Hepatic stellate cell (primary cell): ENCODE measurements around the gene GNG14.
"Not testable (repeated sequence)": the region's sequence is repeated elsewhere in the genome, so short reads cannot be mapped to it uniquely, and the experiment has no call there.

Experiments used
- DNase-seq: peaks from one replicate; pipeline ENCODE4 v3.0.0; 2011; ENCODE audit warnings: low spot score

The GNG14 gene

DNA sequence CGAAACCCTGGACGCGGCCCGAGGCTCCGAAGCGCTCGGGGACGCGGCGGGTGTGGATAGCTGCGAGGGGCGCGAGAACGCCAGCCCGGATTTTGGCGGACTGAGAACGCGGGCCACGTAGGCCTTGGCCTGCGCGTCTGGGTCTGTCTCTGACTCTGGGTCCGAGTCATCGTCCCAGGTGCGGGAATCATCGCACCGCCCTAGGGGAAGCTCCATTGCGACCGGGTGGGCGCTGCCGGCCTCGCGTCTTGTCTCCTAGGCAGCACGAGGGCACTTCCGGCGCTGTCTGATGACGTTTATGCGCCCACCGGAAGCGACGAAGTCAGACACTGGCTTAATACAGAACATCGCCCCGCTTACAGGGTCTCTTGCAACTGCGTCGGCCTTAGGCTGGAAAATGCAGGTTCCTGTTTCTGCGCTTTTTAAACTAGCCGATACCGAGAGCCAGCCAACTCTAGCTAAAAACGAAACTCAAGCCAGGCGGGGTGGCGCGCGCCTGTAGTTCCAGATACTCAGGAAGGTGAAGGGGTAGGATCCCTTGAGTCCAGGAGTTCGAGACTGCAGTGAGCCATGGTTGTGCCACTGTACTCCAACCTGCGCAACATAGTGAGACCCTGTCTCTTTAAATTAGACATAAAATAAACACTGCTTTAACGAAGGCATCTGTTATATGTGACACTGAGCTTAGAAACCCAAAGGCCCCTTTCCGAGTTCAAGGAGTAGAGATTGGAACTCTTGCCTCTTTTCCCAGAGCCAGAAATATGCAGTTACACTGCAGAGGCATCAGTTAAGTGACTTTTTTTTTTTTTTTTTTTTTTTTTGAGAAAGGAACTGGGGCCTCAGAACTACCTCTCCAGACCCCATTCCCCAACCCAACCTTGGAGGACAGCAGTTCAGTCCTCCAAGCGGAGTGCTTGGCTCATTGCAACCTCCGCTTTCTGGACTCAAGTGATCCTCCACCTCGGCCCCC, 8.9 kb downstream of the GNG14 start, which contains the start of gene FBXW9:
Gene FBXW9, minus strand, starts transcription at position 266 of the 970 bp plus-strand sequence. Its CDS starts 50 bp downstream, at position 216.
- DNase-seq, result peak; percentile 97

DNA sequence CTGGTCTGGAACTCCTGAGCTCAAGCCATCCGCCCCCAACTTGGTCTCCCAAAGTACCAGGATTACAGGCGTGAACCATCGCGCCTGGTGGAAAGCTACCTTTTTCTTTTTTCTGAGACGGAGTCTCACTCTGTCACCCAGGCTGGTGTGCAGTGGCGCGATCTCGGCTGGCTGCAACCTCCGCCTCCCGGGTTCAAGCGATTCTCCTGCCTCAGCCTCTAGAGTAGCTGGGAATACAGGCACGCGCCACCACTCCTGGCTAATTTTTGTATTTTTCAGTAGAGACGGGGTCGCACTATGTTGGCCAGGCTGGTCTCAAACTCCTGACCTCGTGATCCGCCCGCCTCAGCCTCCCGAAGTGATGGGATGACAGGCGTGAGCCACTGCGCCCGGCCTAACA, 9.6 kb downstream of the GNG14 start:
- DNase-seq, result not testable (repeated sequence)

DNA sequence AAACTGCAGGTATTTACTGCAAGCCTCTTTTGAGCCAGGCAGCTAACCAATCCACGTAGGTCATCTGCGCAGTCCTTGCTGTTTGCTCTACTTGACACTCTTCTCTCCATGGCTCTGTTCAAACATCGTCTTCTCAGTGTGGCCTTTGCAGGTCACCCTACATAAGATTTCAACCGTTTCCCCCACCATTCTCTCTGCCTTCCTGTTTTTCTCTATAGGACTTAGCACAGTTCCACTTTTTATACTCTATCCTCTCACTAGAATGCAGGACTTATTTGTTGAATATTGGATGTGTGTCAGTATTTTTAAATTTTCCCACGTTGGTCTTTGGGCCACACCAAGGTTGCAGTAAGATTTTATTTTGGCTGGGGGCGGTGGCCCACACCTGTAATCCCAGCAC, 10.3 kb downstream of the GNG14 start:
- no peak for DNase-seq

DNA sequence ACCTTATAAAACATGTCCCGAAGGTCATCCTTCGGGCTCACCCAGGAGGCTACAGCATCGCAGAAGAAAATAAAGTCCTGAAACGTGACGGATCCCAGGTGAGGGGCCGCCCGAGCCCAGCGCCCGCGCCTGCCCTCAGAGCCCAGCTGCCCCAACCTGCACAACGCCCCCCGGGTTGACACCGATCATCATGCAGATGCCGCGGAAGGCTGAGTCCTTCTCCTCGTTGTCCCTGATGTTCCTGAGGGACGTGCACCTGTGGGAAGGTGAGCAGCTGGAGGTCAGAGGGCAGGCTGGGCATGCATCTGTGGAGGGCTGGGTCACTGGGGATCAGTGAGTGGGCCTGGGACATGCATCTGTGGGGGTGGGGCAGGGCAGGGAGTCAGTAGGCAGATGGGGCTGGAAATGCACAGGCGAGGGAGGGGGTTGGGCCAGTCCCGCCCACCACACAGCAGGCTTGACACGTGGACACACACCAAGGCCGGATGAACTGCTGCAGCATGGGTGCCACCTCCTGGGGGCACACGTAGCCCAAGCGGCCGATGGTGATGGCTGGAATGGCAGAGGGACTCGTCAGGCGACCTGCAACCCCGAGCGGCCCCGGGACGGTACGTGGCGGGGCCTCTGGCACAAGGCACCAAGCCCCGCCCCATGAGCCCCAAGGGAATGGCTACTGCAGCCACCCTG, 13.9 kb downstream of the GNG14 start:
- DNase-seq, result no peak

DNA sequence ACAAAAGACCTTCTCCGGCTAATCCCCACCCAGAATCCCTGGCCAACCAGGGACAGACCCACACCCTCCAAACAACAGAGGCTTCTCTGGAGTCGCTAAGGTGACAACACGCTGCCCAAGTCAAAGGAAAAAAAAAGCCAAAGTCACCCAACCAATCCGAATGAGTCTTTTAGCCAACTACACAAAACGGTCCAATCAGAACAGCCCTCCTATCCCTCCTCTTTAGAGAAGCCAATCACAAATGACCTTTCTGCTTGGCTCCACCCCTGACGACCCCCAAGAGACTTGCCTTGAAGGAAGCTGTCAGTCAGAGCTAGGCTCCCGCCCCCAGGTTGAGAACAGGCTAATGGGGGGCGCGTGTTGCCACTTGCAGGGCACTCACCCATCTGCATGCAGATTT, 15.2 kb downstream of the GNG14 start:
- DNase-seq, result peak; percentile 68

DNA sequence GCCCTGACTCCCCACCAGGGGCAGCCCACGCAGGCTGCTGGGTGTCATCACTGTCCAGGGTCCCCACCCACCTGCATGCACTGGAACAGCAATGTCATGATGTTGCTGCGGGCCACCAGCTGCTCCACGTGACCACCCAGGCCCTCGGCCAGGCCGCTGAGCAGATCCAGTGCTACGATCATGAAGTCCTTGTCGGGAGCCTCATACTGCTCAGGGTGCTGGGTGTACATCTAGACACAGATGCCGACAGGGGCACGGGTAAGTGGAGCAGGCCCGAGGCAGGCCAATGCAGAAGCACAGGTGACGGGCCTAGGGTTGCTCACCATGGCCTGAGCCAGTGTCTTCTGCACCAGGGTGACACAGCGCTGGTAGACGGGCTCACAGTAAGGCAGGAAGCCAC, 17.4 kb downstream of the GNG14 start:
- no peak for DNase-seq

DNA sequence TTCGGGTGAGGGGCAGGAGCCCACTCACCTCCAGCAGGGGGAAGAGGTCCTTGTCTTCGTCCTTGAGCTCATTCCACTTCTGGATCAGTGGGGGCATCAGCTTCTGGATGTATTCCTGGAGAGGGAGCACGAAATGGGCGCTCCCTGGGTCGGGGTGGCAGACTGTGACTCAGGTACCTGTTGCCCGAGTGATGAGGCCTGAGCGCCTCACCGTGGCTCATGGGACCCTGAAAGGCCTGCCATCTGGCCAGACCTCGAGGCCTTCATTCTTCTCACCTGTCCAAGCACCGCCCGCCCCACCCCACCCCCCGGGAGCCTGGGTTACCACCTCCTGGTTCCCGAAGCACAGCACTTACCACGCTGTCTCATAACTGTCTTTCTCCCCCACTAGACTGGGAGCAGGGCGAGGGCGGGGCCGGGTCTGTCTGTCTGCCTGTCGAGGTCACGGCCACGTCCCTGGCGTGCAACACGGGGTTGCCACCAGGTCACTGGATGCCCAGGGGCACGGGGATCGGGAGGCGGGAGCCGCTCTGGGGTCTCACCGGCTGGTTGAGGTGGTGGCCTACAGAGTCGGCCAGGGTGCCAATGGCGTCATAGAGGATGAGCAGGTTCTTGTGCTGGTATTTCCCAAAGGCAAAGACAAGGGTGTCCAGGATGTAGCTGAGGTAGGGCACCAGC, 18.0 kb downstream of the GNG14 start:
- DNase-seq, result no peak

DNA sequence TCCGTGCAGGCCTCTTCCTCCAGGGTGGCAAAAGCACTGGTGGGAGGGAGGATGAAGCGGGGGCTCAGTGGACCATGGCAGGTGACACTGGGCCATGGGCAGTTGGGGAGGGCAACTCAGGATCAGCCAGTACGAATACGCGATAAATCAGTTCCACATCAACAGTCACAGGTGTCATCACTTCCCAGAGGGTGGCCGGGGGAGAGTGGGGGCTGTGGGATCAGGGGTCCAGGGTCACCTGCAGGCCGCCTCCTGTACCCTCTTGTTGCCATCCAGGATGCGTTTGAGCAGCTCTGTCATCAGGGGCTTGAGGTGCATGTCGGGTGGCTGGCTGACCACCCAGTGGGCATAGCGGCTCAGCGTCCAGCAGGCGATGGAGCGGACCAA, 18.5 kb downstream of the GNG14 start:
- no peak for DNase-seq

DNA sequence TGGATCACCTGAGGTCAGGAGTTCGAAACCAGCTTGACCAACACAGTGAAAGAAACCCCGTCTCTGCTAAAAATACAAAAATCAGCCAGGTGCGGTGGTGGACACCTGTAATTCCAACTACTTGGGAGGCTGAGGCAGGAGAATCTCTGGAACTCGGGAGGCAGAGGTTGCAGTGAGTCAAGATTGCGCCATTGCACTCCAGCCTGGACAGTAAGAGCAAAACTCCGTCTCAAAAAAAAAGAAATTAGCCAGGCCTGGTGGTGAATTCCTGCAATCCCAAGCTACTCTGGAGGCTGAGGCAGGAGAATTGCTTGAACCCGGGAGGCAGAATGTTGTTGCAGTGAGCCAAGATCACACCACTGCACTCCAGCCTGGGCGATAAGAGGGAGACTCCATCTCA, 20.8 kb downstream of the GNG14 start:
- no peak for DNase-seq

DNA sequence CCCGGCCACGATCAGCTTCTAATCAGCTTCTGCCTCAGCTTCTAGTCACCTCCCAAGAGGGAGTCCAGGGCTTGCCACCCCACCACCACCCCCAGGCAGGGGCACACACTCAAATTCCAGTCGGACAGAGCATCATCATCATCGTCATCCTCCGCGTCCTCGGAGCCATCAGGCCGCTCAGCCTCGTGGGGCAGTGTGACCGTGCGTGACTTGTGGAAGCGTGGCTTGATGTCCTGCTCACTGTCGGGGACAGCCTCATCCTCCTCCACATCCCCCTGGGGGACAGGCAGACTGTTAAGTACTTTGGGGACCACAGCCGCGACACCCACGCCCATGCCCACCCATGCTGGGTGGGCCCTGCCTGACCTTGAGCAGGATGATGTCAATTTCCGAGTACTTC, 23.4 kb downstream of the GNG14 start:
- no peak for DNase-seq

DNA sequence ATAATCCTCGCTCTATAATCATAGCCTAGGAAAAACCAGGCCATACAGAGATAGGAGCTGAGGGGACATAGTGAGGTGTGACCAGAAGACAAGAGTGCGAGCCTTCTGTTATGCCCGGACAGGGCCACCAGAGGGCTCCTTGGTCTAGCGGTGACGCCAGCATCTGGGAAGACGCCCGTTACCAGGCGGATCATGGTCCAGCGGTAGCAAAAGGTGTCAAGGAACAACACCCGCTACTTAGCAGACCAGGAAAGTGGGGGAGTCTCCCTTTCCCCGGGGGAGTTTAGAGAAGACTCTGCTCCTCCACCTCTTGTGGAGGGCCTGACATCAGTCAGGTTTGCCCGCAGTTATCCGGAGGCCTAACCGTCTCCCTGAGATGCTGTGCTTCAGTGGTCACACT, 24.3 kb downstream of the GNG14 start:
- not testable (repeated sequence) for DNase-seq

DNA sequence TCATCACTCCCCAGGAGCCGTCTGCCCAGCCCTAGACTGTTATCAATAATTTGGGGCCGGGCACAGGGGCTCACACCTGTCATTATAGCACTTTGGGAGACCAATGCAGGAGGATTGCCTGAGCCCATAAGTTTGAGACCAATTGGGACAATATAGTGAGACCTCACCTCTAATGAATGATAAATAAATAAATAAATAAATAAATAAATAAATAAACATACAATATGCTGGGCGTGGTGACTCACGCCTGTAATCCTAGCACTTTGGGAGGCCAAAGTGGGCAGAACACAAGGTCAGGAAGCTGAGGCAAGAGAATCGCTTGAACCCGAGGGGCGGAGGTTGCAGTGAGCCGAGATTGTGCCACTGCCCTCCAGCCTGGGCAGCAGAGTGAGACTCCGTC, 25.5 kb downstream of the GNG14 start:
- not testable (repeated sequence) for DNase-seq

DNA sequence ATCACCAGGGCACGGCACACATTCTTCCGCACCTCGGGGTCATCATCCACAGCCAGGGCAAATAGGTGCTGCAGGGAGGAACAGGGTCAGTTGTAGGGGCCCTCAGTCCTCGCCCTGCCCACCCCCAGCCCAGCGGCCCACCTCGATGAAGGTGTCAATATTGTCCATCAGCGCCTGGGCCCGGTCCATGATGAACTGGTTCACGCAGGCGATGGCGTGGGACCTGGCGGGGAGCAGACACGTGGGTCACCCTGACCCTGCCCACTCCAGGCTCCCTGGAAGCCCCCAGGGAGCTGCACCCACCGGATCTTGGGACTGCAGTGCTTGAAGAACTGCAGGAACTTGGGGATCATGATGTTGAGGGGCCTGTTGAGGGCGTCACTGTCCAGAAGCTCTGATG, 27.3 kb downstream of the GNG14 start:
- no peak for DNase-seq

DNA sequence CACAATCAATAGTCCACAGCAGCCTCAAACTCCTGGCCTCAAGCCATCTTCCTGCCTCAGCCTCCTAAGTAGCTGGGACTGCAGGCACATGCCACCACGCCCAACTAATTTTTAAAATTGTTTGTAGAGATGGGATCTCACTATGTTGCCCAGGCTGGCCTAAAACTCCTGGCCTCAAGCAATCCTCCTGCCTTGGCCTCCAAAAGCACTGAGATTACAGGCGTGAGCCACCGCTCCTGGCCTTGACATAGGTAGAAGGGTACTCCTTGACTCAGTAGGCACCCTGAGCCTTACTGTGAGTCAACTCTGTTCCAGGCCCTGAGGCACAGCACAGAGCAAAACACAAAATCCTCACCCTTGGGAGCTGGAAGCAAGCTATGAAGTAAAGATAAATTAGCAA, 28.1 kb downstream of the GNG14 start:
- no peak for DNase-seq

DNA sequence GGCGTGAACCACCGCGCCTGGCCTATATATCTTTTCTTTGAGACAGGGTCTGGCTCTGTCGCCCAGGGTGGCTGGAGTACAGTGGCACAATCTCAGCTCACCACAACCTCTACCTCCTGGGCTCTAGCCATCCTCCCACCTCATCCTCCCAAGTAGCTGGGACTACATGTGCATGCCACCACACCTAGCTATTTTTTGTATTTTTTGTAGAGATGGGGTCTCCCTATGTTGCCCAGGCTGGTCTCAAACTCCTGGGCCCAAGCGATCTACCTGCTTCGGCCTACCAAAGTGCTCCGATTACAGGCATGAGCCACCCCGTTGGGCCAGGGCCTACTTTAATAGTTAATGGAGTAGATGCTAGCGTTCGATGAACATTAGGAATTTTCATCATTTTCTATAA, 32.5 kb downstream of the GNG14 start:
- DNase-seq, result no peak

DNA sequence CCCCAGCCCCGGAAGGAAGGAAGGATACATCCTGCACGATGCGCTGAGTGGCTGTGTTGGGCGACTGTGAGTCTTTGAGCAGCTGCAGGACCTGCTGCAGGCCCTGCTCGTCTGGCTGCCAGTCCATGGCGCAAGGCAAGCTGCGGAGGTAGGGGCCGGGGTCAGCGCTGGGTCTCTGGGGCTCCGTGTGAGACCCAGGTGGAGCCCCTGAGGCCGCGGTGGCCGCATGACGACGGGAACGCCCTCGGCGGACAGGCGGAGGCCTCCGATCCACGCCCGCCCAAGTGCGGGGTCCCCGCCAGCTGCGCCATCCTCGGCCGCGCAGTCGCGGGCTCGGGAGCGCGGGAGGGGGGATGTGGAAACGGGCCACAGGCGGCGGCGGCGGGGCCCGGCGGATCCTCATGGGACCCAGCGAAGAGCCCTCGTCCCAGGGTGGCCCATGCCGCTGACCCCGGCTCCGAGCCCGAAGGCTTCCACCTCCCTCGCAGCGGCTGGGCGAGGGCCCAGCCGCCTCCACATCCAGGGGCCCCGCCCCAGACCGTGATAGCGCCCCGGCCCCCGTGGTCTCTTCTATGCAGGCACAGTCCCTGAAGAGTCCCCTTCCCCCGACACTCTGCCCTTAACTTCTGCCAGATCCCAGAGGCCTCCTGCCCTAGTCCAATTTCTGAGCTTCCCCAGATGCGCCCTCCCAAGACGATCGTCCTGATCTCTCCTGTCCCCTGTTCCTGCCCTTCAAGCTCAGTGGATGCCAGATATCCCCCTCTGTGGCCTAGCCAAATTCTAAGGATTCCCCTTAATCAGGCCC, 33.3 kb downstream of the GNG14 start:
- peak; percentile 50 for DNase-seq

DNA sequence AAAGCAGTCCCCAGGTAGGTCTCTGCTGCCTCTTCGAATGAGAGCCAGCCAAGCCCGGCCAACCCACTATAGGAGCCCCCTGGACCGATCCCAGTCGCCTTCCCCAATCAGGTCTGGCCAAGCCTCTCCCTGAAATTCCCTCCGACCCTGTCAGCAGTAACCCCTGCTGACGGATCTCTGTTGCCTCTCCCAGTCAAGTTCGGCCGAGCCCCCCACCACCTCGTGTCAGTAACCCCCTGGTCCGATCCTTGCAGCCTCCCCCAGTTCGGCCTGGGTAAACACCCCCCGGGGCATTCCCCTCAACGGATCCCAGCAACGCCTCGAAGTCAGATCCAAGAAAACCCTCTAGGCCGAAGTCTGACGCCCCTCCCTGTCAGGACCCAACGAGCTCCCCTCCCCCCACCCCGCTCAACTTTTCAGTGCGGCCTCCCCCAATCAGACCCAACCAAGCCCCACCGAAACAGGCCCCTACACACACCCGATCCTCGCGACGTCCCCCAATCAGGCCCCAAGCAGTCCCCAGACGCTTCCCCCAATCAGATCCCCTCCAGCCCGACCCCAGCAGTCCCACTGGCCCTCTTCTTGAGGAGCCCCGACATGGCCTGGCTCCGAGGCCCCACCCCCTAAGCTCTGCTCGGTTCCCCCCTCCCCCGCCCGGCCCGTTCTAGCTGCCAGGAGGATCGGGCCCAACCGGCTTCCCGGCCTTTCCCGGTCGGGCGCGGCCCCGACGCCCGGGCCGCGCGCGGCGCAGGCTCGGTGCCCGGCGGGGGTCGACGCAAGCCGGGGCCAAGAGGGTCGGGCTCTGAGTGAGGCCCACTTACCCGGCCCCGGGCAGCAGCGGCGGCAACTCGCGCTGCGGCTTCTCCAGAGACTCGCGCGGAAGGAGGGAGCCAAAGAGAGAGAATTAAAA, 34.1 kb downstream of the GNG14 start:
- DNase-seq, result peak; percentile 89

DNA sequence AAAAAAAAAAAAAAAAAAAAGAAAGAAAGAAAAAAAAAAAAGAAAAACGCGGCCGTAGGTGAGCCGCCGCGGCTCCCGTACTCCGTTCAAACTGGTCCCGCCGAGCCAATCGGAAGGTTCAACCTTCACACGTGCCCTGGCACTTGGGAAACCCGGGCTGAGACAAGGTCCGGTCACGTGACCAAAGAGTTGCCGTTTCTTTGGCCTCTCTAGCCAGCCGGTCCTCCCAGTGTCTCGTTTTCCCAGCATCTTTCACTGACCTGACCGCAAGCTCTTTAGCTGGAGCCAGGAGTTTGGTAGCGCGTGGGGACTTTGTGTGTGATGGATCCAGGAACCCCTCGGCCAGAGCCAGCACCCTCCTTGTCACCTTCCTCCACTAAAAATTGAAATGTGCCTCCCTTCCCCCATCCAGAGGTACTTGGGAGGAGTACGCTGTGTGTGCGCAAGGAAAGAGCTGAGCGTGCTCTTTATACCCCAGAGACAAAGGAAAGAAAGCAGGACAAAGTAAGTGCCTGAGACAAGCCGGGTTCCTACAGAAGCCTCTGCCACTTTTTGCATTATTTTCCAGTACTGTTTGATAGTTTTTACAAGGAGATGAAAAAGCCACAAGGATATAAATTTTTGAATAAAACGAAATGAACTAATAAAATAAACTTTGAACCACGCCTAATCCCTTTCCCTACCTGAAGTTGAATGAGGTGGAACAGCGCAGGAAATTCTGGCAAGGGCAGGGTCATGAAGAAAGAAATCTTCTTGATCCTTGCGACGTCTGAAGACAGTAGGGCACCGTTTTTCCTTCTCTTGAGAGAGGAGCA, 35.0 kb downstream of the GNG14 start:
- peak; percentile 100 for DNase-seq

DNA sequence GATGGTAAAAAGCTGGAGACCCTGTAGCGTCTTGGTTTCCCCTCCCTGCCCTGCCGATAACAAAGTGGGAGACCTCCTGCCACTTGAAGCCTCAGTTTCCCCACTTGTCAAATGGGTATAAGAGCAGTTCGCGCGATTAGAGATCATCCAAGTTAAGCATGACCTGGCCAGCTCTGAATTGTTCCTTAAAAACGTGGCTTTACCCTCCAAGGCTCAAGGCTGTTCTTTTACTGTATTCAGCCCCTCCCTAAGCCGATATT, 35.5 kb downstream of the GNG14 start:
- no peak for DNase-seq
